ENCODE results near the gene SNAP29.
"Not testable (repeated sequence)": the region's sequence is repeated elsewhere in the genome, so short reads cannot be mapped to it uniquely, and the experiment has no call there.

SNAP29 gene

DNA sequence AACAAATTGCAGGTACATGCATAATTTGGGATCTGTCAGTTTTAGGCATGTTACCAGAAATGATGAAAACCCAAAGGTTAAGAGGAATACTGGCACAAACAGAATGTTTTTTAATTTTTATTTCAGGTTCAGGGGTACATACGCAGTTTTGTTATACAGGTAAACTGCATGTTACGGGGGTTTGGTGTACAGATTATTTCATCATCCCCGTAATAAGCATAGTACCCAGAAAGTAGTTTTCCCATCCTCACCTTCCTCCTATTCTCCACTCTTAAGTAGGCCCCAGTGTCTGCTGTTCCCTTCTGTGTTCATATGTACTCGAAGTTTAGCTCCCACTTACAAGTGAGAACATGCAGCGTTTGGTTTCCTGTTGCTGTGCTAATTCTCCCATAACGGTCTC lies 33.2 kb upstream of the SNAP29 start:
- TF ChIP-seq ZFX (IDR thresholded peaks at IDR 0.05; ENCODE audit: borderline replicate concordance): no peak
- TF ChIP-seq, protein P1, sequence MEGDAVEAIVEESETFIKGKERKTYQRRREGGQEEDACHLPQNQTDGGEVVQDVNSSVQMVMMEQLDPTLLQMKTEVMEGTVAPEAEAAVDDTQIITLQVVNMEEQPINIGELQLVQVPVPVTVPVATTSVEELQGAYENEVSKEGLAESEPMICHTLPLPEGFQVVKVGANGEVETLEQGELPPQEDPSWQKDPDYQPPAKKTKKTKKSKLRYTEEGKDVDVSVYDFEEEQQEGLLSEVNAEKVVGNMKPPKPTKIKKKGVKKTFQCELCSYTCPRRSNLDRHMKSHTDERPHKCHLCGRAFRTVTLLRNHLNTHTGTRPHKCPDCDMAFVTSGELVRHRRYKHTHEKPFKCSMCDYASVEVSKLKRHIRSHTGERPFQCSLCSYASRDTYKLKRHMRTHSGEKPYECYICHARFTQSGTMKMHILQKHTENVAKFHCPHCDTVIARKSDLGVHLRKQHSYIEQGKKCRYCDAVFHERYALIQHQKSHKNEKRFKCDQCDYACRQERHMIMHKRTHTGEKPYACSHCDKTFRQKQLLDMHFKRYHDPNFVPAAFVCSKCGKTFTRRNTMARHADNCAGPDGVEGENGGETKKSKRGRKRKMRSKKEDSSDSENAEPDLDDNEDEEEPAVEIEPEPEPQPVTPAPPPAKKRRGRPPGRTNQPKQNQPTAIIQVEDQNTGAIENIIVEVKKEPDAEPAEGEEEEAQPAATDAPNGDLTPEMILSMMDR (IDR thresholded peaks at IDR 0.05): no peak
- no peak overlapping the region for H3K27ac ChIP-seq

DNA sequence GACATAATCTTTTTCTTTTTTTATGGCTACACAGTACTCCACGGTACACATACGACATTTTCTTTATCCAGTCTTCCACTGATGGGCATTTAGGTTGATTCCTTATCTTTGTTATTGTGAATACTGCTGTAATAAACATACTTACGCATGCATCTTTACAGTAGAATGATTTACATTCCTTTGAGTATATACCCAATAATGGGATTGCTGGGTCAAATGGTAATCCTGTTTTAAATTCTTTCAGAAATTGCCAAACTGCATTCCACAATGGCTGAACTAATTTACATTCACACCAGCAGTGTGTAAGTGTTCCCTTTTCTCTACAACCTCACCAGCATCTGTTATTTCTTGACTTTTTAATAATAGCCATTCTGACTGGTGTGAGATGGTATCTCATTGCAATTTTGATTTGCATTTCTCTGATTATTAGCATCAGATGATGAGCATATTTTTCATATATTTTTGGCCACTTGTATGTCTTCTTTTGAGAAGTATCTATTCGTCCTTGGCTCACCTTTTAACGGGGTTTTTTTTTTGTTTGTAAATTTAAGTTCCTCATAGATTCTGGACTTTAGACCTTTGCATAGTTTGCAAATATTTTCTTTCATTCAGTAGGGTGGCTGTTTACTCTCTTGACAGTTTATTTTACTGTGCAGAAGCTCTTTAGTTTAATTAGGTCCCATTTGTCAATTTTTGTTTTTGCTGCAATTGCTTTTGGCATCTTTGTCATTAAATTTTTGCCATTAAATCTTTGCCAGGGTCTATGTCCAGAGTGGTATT lies 32.2 kb upstream of the SNAP29 start:
- peak overlapping the region; percentile 19; the same call in 1 of the 2 replicates for H3K27ac ChIP-seq

DNA sequence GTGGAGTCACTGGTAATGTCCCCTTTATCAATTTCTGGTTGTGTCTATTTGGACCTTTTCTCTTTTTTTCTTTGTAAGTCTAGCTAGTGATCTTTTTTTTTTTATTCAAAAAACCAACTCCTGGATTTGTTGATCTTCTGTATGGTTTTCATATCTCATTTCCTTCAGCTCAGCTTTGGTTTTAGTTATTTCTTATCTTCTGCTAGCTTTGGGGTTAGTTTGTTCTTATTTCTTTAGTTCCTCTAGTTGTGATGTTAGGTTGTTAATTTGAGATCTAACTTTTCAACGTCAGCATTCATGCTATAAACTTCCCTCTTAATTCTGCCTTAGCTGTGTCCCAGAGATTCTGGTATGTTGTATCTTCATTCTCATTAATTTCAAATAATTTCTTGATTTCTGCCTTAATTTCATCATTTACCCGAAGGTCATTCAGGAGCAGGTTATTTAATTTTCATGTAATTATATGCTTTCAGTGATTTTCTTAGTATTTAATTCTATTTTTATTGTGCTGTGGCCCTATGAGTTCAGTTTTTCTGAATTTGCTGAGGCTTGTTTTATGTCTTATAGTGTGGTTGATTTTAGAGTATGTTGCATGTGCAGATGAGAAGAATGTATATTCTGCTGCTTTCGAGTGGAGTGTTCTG lies 29.2 kb upstream of the SNAP29 start:
- TF ChIP-seq ZFX (IDR thresholded peaks at IDR 0.05; ENCODE audit: borderline replicate concordance): no peak
- TF ChIP-seq, protein P1 (IDR thresholded peaks at IDR 0.05): no peak

DNA sequence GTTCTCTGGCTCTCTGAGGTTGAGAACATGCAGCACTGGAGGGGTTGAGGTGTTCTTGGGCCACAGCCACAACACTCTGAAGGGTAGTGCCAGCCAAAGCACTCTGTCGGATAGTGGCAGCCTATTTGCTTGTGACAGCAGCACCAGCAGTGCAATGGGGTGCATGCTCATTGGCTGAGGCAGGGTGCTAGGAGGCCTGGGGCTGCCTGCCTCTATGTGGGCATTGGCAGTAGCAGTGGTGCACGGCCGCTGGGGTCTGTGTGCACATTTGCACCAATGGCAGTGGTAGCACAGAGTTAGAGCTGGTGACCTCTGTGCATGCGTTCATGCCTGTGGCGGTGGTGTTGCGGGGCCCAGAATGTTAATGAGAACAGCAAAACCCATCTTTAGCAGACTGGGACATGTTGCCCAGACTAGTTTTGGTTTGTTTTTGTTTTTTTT lies 25.6 kb upstream of the SNAP29 start:
- H3K27ac ChIP-seq: no peak overlapping the region
- TF ChIP-seq ZFX (IDR thresholded peaks at IDR 0.05; ENCODE audit: borderline replicate concordance): no peak
- TF ChIP-seq, protein P1 (IDR thresholded peaks at IDR 0.05): no peak

More for the DNA sequence above, 29.2 kb upstream of the SNAP29 start:
- no peak overlapping the region for H3K27ac ChIP-seq

DNA sequence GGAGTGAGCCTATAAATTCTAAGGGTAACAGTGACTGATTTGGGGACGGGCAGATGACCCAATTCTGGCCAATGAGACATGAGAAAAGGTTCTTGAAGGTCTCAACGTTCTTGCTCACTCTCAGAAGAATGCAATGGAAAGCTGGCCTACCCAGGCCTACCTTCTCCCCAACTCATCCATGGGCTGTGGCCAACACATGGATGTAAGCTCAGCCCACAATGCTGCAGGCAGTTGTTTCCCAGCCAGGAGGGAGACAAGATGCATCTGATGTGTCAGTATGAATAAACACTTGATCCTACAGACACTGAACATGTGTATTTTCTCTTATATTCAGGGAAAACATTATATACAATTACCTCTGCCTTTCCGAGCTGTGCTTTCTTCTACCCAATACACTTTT lies 24.6 kb upstream of the SNAP29 start:
- no peak overlapping the region for H3K27ac ChIP-seq
- TF ChIP-seq ZFX (IDR thresholded peaks at IDR 0.05; ENCODE audit: borderline replicate concordance): no peak
- TF ChIP-seq, protein P1 (IDR thresholded peaks at IDR 0.05): no peak

DNA sequence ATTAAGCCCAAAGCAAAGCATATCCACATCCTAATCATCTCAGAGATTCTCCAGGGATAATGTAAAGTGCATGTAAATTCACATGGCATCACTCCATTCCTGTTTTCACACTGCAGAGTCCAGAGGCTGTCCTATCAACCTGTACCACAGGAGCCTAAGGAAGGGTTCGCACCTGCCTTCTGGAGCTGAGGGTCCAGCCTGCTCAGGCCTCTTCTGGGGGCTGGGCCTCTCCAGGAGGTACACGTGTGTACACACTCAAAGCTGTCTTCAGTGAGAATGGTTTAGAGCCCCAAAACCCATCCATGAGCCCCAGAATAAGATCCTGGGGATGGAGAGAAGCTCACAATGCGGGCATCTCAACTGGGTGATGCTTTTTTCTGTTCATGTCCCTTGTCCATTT lies 24.1 kb upstream of the SNAP29 start:
- H3K27ac ChIP-seq: no peak overlapping the region
- TF ChIP-seq ZFX (IDR thresholded peaks at IDR 0.05; ENCODE audit: borderline replicate concordance): no peak
- TF ChIP-seq, protein P1 (IDR thresholded peaks at IDR 0.05): no peak

DNA sequence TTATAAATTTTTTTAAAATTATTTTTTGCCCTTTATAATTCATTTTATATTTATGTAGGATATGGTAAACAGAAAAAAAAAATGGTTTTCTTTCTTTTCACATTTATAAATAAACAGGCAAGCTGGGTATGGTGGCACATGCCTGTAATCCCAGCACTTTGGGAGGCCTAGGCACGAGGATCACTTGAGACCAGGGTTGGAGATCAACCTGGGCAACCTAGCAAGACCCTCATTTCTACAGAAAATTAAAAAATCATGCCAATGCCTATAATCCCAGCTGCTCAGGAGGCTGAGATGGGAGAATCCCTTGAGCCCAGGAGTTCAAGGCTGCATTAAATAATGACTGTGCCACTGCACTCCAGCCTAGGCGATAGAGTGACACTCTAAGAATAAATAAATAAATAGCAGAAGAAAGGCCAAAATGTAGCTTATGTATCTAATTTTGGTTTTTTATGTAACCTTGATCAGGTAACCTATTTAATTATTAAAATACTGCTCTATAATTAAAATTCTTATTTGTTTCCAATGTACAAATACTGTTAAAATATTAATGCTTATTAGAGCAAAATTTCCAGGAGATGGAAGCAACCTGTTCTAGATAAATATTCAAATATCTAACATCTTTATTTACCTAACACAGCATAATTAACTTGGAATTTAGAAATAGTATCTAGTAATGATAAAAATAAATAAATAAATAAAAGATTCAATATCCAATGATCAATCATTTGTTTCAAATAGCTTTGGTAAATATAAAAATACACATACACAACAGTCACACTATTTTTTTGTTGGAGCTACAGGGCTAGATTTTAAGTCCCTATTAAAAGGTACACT lies 21.6 kb upstream of the SNAP29 start:
- TF ChIP-seq, protein P1 (IDR thresholded peaks at IDR 0.05): no peak
- no peak for TF ChIP-seq ZFX (IDR thresholded peaks at IDR 0.05; ENCODE audit: borderline replicate concordance)
- no peak overlapping the region for H3K27ac ChIP-seq

DNA sequence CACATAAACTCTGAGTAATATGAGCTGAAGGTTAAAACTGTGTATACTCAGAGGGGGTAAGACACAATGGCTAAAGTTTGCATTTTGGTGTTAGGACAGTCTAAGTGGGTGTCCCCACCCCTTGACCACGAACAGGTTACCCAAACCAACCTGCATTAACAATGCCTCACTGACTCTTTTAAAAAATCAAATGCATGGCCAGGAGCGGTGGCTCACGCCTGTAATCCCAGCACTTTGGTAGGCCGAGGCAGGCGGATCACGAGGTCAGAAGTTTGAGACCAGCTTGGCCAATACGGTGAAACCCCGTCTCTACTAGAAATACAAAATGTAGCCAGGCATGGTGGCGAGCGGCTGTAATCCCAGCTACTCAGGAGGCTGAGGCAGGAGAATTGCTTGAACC lies 19.5 kb upstream of the SNAP29 start:
- not testable (repeated sequence) for H3K27ac ChIP-seq
